ENCODE data around the gene MS4A12.

DNA sequence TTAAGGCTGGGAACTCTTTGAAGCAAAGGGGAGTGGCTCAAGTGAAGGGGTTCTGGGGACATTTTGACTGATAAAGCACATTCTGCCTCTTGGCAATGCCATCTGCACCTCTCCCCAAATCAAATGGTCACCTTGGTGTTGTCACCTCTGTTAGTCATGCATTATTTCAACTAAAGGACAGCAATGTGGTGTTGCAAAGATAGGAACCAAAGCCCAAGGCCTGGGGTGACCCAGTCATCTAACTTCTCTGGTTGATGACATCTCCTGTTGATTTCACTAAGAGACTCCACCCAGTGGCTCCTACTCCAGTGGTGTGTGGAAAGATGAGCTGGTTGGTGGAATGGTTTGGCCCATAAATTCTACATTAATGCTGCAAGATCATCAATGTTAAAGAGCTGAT is 44.7 kb upstream of the MS4A12 start:
- TF ChIP-seq POLR2AphosphoS5 (IDR thresholded peaks at IDR 0.05) (no peak), POLR2A (IDR thresholded peaks at IDR 0.05) (no peak)
- TF ChIP-seq, protein P1, sequence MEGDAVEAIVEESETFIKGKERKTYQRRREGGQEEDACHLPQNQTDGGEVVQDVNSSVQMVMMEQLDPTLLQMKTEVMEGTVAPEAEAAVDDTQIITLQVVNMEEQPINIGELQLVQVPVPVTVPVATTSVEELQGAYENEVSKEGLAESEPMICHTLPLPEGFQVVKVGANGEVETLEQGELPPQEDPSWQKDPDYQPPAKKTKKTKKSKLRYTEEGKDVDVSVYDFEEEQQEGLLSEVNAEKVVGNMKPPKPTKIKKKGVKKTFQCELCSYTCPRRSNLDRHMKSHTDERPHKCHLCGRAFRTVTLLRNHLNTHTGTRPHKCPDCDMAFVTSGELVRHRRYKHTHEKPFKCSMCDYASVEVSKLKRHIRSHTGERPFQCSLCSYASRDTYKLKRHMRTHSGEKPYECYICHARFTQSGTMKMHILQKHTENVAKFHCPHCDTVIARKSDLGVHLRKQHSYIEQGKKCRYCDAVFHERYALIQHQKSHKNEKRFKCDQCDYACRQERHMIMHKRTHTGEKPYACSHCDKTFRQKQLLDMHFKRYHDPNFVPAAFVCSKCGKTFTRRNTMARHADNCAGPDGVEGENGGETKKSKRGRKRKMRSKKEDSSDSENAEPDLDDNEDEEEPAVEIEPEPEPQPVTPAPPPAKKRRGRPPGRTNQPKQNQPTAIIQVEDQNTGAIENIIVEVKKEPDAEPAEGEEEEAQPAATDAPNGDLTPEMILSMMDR (IDR thresholded peaks at IDR 0.05): no peak

Data from upper lobe of left lung (tissue), 4 donors.